ENCODE measurements around the gene MOCOS.

- TF ChIP-seq ATF3 (IDR thresholded peaks at IDR 0.05; ENCODE audit: insufficient read depth, low read depth, low read length) (no peak), SP2 (IDR thresholded peaks at IDR 0.05; ENCODE audit: low read length) (no peak), EZH2 (IDR thresholded peaks at IDR 0.05; ENCODE audit: low read depth, low read length, severe bottlenecking) (no peak), GTF2F1 (IDR thresholded peaks at IDR 0.05; ENCODE audit: borderline replicate concordance, low read depth, low read length) (no peak), PHF8 (conservative IDR thresholded peaks at IDR 0.05; ENCODE audit: low read depth, low read length) (no peak), TAF1 (IDR thresholded peaks at IDR 0.05; ENCODE audit: low read depth, low read length) (no peak), RXRA (IDR thresholded peaks at IDR 0.05; ENCODE audit: insufficient read depth, low read depth, low read length) (no peak), CHD2 (IDR thresholded peaks at IDR 0.05; ENCODE audit: low read length) (no peak)
- TF ChIP-seq, protein P1, sequence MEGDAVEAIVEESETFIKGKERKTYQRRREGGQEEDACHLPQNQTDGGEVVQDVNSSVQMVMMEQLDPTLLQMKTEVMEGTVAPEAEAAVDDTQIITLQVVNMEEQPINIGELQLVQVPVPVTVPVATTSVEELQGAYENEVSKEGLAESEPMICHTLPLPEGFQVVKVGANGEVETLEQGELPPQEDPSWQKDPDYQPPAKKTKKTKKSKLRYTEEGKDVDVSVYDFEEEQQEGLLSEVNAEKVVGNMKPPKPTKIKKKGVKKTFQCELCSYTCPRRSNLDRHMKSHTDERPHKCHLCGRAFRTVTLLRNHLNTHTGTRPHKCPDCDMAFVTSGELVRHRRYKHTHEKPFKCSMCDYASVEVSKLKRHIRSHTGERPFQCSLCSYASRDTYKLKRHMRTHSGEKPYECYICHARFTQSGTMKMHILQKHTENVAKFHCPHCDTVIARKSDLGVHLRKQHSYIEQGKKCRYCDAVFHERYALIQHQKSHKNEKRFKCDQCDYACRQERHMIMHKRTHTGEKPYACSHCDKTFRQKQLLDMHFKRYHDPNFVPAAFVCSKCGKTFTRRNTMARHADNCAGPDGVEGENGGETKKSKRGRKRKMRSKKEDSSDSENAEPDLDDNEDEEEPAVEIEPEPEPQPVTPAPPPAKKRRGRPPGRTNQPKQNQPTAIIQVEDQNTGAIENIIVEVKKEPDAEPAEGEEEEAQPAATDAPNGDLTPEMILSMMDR (IDR thresholded peaks at IDR 0.05; ENCODE audit: control extremely low read depth in 1 of 3, insufficient read depth in 1 of 3, low read depth in 1 of 3, low read length in 3 of 3): no peak
Observed at GRCh38 chr18:36142751-36143150, 44.5 kb upstream of the MOCOS start.

Data from H1 (cell line).